Activated CD4-positive, alpha-beta T cell treated with anti-CD3 and anti-CD28 coated beads for 36 hours (primary cell): ENCODE results near the gene KRTAP7-1. TPM values are rescaled to one million over a fixed set of nuclear protein-coding genes. Genes with fewer than 3 reads are reported as not detected.

Experiments
- ATAC-seq: fragments of 200-7000 bp; cut with Tn5 transposase; one replicate; pipeline ENCODE4 v1.10.0; 2021; ENCODE audit warnings: mild to moderate bottlenecking, moderate library complexity
- CTCF ChIA-PET: fragments of 350-600 bp; sonication (Branson Sonifier 250); formaldehyde crosslinking; loops from one replicate; lab custom pipeline; 2021; ENCODE audit warnings: antibody characterized with exemption; lab: Charles Lee
- POLR2A ChIA-PET: fragments of 350-600 bp; sonication (Branson Sonifier 250); formaldehyde crosslinking; loops from one replicate; lab custom pipeline; 2021; ENCODE audit warnings: antibody characterized with exemption, inconsistent platforms; lab: Charles Lee
- DNase-seq: peaks from one replicate; pipeline ENCODE4 v3.0.0-alpha.2; 2020
- H3K27ac Mint-ChIP-seq: one replicate; pipeline ENCODE4 v1.8.0; 2021; ENCODE audit warnings: mixed read lengths
- H3K27me3 Mint-ChIP-seq: one replicate; pipeline ENCODE4 v1.8.0; 2021; ENCODE audit warnings: mixed read lengths
- H3K36me3 Mint-ChIP-seq: one replicate; pipeline ENCODE4 v1.8.0; 2021; ENCODE audit warnings: low read depth, mixed read lengths
- H3K4me1 Mint-ChIP-seq: one replicate; pipeline ENCODE4 v1.8.0; 2021; ENCODE audit warnings: mixed read lengths
- H3K4me3 Mint-ChIP-seq: one replicate; pipeline ENCODE4 v1.8.0; 2021; ENCODE audit warnings: mild to moderate bottlenecking, moderate library complexity, mixed read lengths
- H3K9me3 Mint-ChIP-seq: one replicate; pipeline ENCODE4 v1.8.0; 2021; ENCODE audit warnings: low read depth, mixed read lengths
- intact Hi-C, 2 experiments: fragments of 100-400 bp; cut with DNase I in 1 of 2; cut with micrococcal nuclease in 1 of 2; formaldehyde crosslinking; loops; one replicate each; pipeline versions ENCODE4 v1.14.2 to v1.15.1; 2022 to 2024; cut with DNase I, micrococcal nuclease
- total RNA-seq, 2 experiments: library from RNA; stranded (reverse); gene quantifications; one replicate each; pipeline ENCODE4 v1.2.3, GENCODE V29; 2021

The KRTAP7-1 gene, protein sequence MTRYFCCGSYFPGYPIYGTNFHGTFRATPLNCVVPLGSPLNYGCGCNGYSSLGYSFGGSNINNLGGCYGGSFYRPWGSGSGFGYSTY
- not detected for total RNA-seq

DNA sequence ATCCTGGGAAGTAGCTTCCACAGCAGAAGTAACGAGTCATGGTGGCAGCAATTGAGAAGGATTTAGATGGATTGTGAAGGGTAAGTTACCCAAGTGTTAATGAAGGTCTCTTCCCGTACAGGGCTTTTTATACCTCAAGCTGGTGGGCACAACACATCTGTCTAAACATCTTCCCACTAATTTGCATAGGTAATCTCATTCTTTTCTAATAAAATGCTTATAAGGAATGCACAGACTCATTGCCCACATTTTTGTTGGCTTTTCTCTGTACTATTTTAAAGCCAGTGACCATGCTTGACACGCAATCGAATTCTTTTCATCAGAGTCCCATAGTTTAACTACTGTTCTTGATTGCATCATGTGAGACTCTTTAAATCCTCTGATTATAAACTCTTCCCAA, at the start of gene KRTAP7-1:
Gene KRTAP7-1 (minus strand): TSS at position 101 of the 400 bp plus-strand sequence. CDS start 61 bp downstream, at position 40.
- H3K4me3 Mint-ChIP-seq: no peak within 1 kb of the TSS
- ChIA-PET POLR2A (no interaction called here), CTCF (interaction anchor here (1.6 to 2.1 kb wide), 2 partner anchors 10 to 14 kb away, joined by 3 to 6 read pairs; no protein-coding TSS in a partner anchor)
- no peaks in the 10 kb centered on the region for H3K36me3 Mint-ChIP-seq
- no peaks in the 10 kb centered on the region for H3K4me1 Mint-ChIP-seq
- DNase-seq: no peak
- H3K27ac Mint-ChIP-seq: no peak within 1 kb of the TSS
- ATAC-seq: no peak
- peaks cover 1% of the 10 kb centered on the region for H3K9me3 Mint-ChIP-seq
- H3K27me3 Mint-ChIP-seq: peaks cover 7% of the 10 kb centered on the region
- intact Hi-C loops: loop anchor here in 1 of 2 experiments (10.0 kb wide), 1 partner anchor 775 kb away; no protein-coding TSS in a partner anchor

- CTCF ChIA-PET: no interaction called here
- Mint-ChIP-seq H3K4me3 (no peak overlapping the region), H3K27ac (no peak overlapping the region), H3K36me3 (no peaks in the 10 kb centered on the region), H3K4me1 (no peaks in the 10 kb centered on the region), H3K27me3 (peaks cover 6% of the 10 kb centered on the region), H3K9me3 (no peaks in the 10 kb centered on the region)
- ATAC-seq (no peak), DNase-seq (no peak)
- POLR2A ChIA-PET: no interaction called here
- intact Hi-C loops: no loop called here
Observed at GRCh38 chr21:30874526-30874925, 45.0 kb upstream of the KRTAP7-1 start.

- Mint-ChIP-seq H3K4me3 (no peak overlapping the region), H3K36me3 (no peaks in the 10 kb centered on the region), H3K27me3 (peaks cover 7% of the 10 kb centered on the region), H3K4me1 (no peaks in the 10 kb centered on the region), H3K9me3 (no peaks in the 10 kb centered on the region), H3K27ac (no peak overlapping the region)
- ChIA-PET CTCF (interaction anchor here (1.2 to 1.7 kb wide), 2 partner anchors 8 to 11 kb away, joined by 5 to 6 read pairs; no protein-coding TSS in a partner anchor), POLR2A (no interaction called here)
- intact Hi-C loops: no loop called here
- ATAC-seq (no peak), DNase-seq (no peak)
Observed at GRCh38 chr21:30847627-30848500, 18.3 kb upstream of the KRTAP7-1 start.

GRCh38 chr21:30842990-30843389, 13.4 kb upstream of the KRTAP7-1 start:
- intact Hi-C loops: no loop called here
- H3K4me3 Mint-ChIP-seq: no peak overlapping the region
- ATAC-seq (no peak), DNase-seq (no peak)
- no peaks in the 10 kb centered on the region for H3K4me1 Mint-ChIP-seq
- ChIA-PET POLR2A (interaction anchor here (0.6 kb wide), 1 partner anchor 646 kb away, joined by 5 read pairs; no protein-coding TSS in a partner anchor), CTCF (interaction anchor here (1.7 to 2.1 kb wide), 2 partner anchors 11 to 244 kb away, joined by 11 to 12 read pairs; no protein-coding TSS in a partner anchor)
- H3K27ac Mint-ChIP-seq: no peak overlapping the region
- H3K36me3 Mint-ChIP-seq: no peaks in the 10 kb centered on the region
- H3K27me3 Mint-ChIP-seq: peaks cover 13% of the 10 kb centered on the region
- H3K9me3 Mint-ChIP-seq: no peaks in the 10 kb centered on the region

GRCh38 chr21:30839304-30839703, 9.7 kb upstream of the KRTAP7-1 start:
- H3K4me3 Mint-ChIP-seq: no peak overlapping the region
- H3K27ac Mint-ChIP-seq: no peak overlapping the region
- H3K27me3 Mint-ChIP-seq: peaks cover 12% of the 10 kb centered on the region
- POLR2A ChIA-PET: interaction anchor here (0.6 kb wide), 1 partner anchor 738 kb away, joined by 6 read pairs; no protein-coding TSS in a partner anchor
- intact Hi-C loops: loop anchor here in 1 of 2 experiments (2.0 to 10.0 kb wide), 2 partner anchors 247 to 765 kb away; no protein-coding TSS in a partner anchor
- DNase-seq (peak; percentile 72), ATAC-seq (peak; percentile 92)
- no peaks in the 10 kb centered on the region for H3K36me3 Mint-ChIP-seq
- no peaks in the 10 kb centered on the region for H3K4me1 Mint-ChIP-seq
- CTCF ChIA-PET: interaction anchor here (0.6 to 1.6 kb wide), 8 partner anchors 8 to 311 kb away, joined by 3 to 6 read pairs (median 3); no protein-coding TSS in a partner anchor
- no peaks in the 10 kb centered on the region for H3K9me3 Mint-ChIP-seq

DNA sequence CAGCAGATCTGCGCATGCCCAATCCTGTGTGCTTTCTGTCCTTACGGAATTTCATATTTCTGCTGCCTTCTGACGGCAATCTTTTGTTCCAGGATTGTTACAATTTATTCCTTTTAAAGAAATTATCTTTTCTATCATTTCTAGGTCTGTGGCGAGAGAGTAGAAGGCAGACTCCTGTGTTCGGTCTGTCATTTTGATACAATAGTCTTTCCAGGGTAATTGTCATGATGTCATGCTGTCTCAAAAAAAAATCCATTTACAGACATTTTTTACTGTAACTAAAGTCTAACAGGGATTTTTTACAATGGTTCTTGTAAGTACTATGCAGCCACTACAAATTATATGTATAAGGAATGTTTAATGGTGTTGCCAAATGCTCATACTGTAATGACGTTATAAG, 9.0 kb upstream of the KRTAP7-1 start:
- no peaks in the 10 kb centered on the region for H3K4me1 Mint-ChIP-seq
- ATAC-seq (no peak), DNase-seq (no peak)
- no peak overlapping the region for H3K4me3 Mint-ChIP-seq
- no peak overlapping the region for H3K27ac Mint-ChIP-seq
- CTCF ChIA-PET: interaction anchor here (0.5 to 1.6 kb wide), 3 partner anchors 8 to 249 kb away, joined by 3 to 6 read pairs (median 4); no protein-coding TSS in a partner anchor
- no peaks in the 10 kb centered on the region for H3K9me3 Mint-ChIP-seq
- POLR2A ChIA-PET: no interaction called here
- no peaks in the 10 kb centered on the region for H3K36me3 Mint-ChIP-seq
- H3K27me3 Mint-ChIP-seq: peaks cover 13% of the 10 kb centered on the region
- intact Hi-C loops: loop anchor here in 1 of 2 experiments (2.0 to 10.0 kb wide), 2 partner anchors 248 to 766 kb away; no protein-coding TSS in a partner anchor

GRCh38 chr21:30831194-30831765, 1.7 kb upstream of the KRTAP7-1 start:
- intact Hi-C loops: loop anchor here (1.0 to 10.0 kb wide), 2 partner anchors 255 to 774 kb away; no protein-coding TSS in a partner anchor
- DNase-seq (peak; percentile 67), ATAC-seq (no peak)
- peaks cover 1% of the 10 kb centered on the region for H3K9me3 Mint-ChIP-seq
- H3K27me3 Mint-ChIP-seq: peaks cover 7% of the 10 kb centered on the region
- H3K4me3 Mint-ChIP-seq: no peak overlapping the region
- no peak overlapping the region for H3K27ac Mint-ChIP-seq
- no peaks in the 10 kb centered on the region for H3K4me1 Mint-ChIP-seq
- ChIA-PET POLR2A (no interaction called here), CTCF (interaction anchor here (0.6 to 4.2 kb wide), 9 partner anchors 8 to 258 kb away, joined by 3 to 11 read pairs (median 3); no protein-coding TSS in a partner anchor)
- H3K36me3 Mint-ChIP-seq: no peaks in the 10 kb centered on the region

- H3K9me3 Mint-ChIP-seq: no peaks in the 10 kb centered on the region
- DNase-seq (no peak), ATAC-seq (no peak)
- no peaks in the 10 kb centered on the region for H3K36me3 Mint-ChIP-seq
- ChIA-PET CTCF (interaction anchor here (1.3 kb wide), 1 partner anchor 14 kb away, joined by 3 read pairs; no protein-coding TSS in a partner anchor), POLR2A (no interaction called here)
- H3K27me3 Mint-ChIP-seq: peaks cover 17% of the 10 kb centered on the region
- H3K4me3 Mint-ChIP-seq: no peak overlapping the region
- intact Hi-C loops: no loop called here
- no peak overlapping the region for H3K27ac Mint-ChIP-seq
- H3K4me1 Mint-ChIP-seq: no peaks in the 10 kb centered on the region
Observed at GRCh38 chr21:30818837-30819610, 10.5 kb downstream of the KRTAP7-1 start.

GRCh38 chr21:30813174-30813573, 16.4 kb downstream of the KRTAP7-1 start, which contains the start of gene KRTAP8-1:
KRTAP8-1 (minus strand) TSS chr21:30813274; CDS start chr21:30813220, 54 bp downstream.
- POLR2A ChIA-PET: no interaction called here
- DNase-seq (no peak), ATAC-seq (no peak)
- CTCF ChIA-PET: no interaction called here
- Mint-ChIP-seq H3K27me3 (peaks cover 16% of the 10 kb centered on the region), H3K27ac (no peak within 1 kb of the TSS), H3K36me3 (no peaks in the 10 kb centered on the region), H3K4me1 (no peaks in the 10 kb centered on the region), H3K9me3 (no peaks in the 10 kb centered on the region), H3K4me3 (no peak within 1 kb of the TSS)
- intact Hi-C loops: no loop called here

GRCh38 chr21:30800605-30801004, 29.0 kb downstream of the KRTAP7-1 start:
- H3K9me3 Mint-ChIP-seq: no peaks in the 10 kb centered on the region
- intact Hi-C loops: no loop called here
- ChIA-PET CTCF (no interaction called here), POLR2A (no interaction called here)
- H3K27me3 Mint-ChIP-seq: peaks cover 14% of the 10 kb centered on the region
- no peak overlapping the region for H3K27ac Mint-ChIP-seq
- ATAC-seq (no peak), DNase-seq (no peak)
- H3K36me3 Mint-ChIP-seq: no peaks in the 10 kb centered on the region
- H3K4me3 Mint-ChIP-seq: no peak overlapping the region
- no peaks in the 10 kb centered on the region for H3K4me1 Mint-ChIP-seq
